K562 (cell line): Measurements from ENCODE around the gene PITPNC1. TPM values are rescaled to one million over a fixed set of nuclear protein-coding genes. Genes with fewer than 3 reads are reported as not detected.

Source experiments
- ATAC-seq: fragments of 200-7000 bp; cut with Tn5 transposase; 3 replicates; pipeline ENCODE4 v1.9.1; 2020; ENCODE audit warnings: moderate library complexity
- BruUV-seq: library from RNA; stranded (reverse); fragments of 400-500 nt; replicated peaks from 2 replicates; lab custom pipeline; 2021; lab: Mats Ljungman, UMichigan
- CTCF ChIA-PET: fragments of 300-600 bp; formaldehyde crosslinking; extraction: SDS; loops from one replicate; lab custom pipeline; 2021; ENCODE audit warnings: low intra/inter-chr PET ratio; lab: Yijun Ruan, JAX
- POLR2A ChIA-PET: fragments of 300-600, 350-650 bp; sonication (Branson Sonifier 250); formaldehyde crosslinking; extraction: SDS; loops from one replicate; lab custom pipeline; 2021; ENCODE audit warnings: antibody characterized with exemption, inconsistent platforms; lab: Yijun Ruan, JAX
- DNase-seq, 4 experiments: peaks; one replicate each; pipeline versions ENCODE4 v3.0.0 to v3.0.0-alpha.2; 2011 to 2018; ENCODE audit warnings: low spot score in 3 of 4, mixed read lengths in 3 of 4; ENCODE audit errors: extremely low read depth in 1 of 4
- FAIRE-seq: peaks from 2 replicates; lab custom pipeline; 2011; peaks lifted over from hg19 to GRCh38; lab: Jason Lieb, UNC
- H2AFZ ChIP-seq: 2 replicates; pipeline ENCODE4 v1.6.0; 2011; ENCODE audit warnings: low read depth, low read length, control low read depth, inconsistent platforms
- H3K27ac ChIP-seq: fragments of 200-600 bp; 3 replicates; pipeline ENCODE4 v1.8.0; 2011; ENCODE audit warnings: low read depth, mild to moderate bottlenecking, control low read depth, inconsistent platforms, low read length, moderate library complexity, mixed read lengths; ENCODE audit errors: extremely low read depth
- H3K27me3 ChIP-seq, 2 experiments: fragments of 300-600 bp in 1 of 2; 2 replicates in 1 of 2; 3 replicates in 1 of 2; pipeline versions ENCODE4 v1.6.0 to v1.8.0; 2011; ENCODE audit warnings: inconsistent platforms in 2 of 2, low read length in 2 of 2, mild to moderate bottlenecking in 1 of 2, mixed read lengths in 1 of 2, moderate library complexity in 1 of 2; ENCODE audit not compliant: control insufficient read depth in 2 of 2, insufficient read depth in 2 of 2
- H3K36me3 ChIP-seq: fragments of 300-600 bp; 3 replicates; pipeline ENCODE4 v1.8.0; 2011; ENCODE audit warnings: mild to moderate bottlenecking, low read length, inconsistent platforms; ENCODE audit not compliant: control insufficient read depth, insufficient read depth
- H3K4me1 ChIP-seq, 2 experiments: fragments of 200-600 bp in 1 of 2; replicated peaks in 1 of 2; 2 replicates in 1 of 2; 3 replicates in 1 of 2; pipeline versions ENCODE4 v1.5.1 to v1.8.0; 2011; ENCODE audit warnings: inconsistent platforms in 2 of 2, low read length in 2 of 2, mild to moderate bottlenecking in 1 of 2, mixed read lengths in 1 of 2, moderate library complexity in 1 of 2; ENCODE audit not compliant: control insufficient read depth in 2 of 2, insufficient read depth in 2 of 2
- H3K4me2 ChIP-seq: 2 replicates; pipeline ENCODE4 v1.6.1; 2011; ENCODE audit warnings: low read length, control low read depth, inconsistent platforms, mixed read lengths; ENCODE audit not compliant: insufficient read depth
- H3K4me3 ChIP-seq: fragments of 200-600 bp; sonication (generic), shearing (Covaris generic); 2 replicates; pipeline ENCODE4 v1.5.1; 2016; ENCODE audit warnings: control low read depth, inconsistent platforms
- H3K79me2 ChIP-seq: fragments of 200-600 bp; 3 replicates; pipeline ENCODE4 v1.8.0; 2011; ENCODE audit warnings: low read length, inconsistent platforms; ENCODE audit not compliant: control insufficient read depth, insufficient read depth
- H3K9ac ChIP-seq, 2 experiments: 2 replicates each; pipeline versions ENCODE4 v1.6.0 to v1.6.1; 2011; ENCODE audit warnings: low read depth in 2 of 2, low read length in 2 of 2, control low read depth in 1 of 2, inconsistent platforms in 1 of 2, mild to moderate bottlenecking in 1 of 2, mixed read lengths in 1 of 2; ENCODE audit not compliant: insufficient read depth in 1 of 2
- H3K9me1 ChIP-seq: one replicate; pipeline ENCODE4 v1.6.0; 2011; ENCODE audit warnings: inconsistent platforms, mild to moderate bottlenecking, low read length, moderate library complexity; ENCODE audit not compliant: control insufficient read depth, insufficient read depth
- H3K9me3 ChIP-seq: replicated peaks from 2 replicates; pipeline ENCODE4 v1.5.1; 2011; ENCODE audit warnings: low read depth, low read length, inconsistent platforms; ENCODE audit not compliant: control insufficient read depth, insufficient read depth
- H4K20me1 ChIP-seq: replicated peaks from 2 replicates; pipeline ENCODE4 v1.6.1; 2011; ENCODE audit warnings: low read length, inconsistent platforms, mixed read lengths; ENCODE audit not compliant: control insufficient read depth, insufficient read depth
- CBX5 ChIP-seq: IDR thresholded peaks from 2 replicates; pipeline ENCODE4 v1.6.1; 2014; ENCODE audit warnings: low read depth, borderline replicate concordance
- GTF2A2 ChIP-seq: IDR thresholded peaks from 2 replicates; pipeline ENCODE4 v1.6.1; 2016; ENCODE audit warnings: mild to moderate bottlenecking, missing genetic modification characterization, missing compliant biosample characterization
- RAD21 ChIP-seq, 2 experiments: fragments of 250-450 bp in 1 of 2; fragments of 450-650 bp in 1 of 2; sonication (Bioruptor Pico) in 1 of 2; formaldehyde crosslinking in 1 of 2; IDR thresholded peaks in 1 of 2; conservative IDR thresholded peaks in 1 of 2; 2 replicates each; pipeline versions ENCODE4 v1.4.0 to v1.8.0; 2020 to 2022; ENCODE audit warnings: mild to moderate bottlenecking in 2 of 2, moderate library complexity in 1 of 2
- SETDB1 ChIP-seq: IDR thresholded peaks from one replicate; pipeline ENCODE4 v1.6.1; 2012; ENCODE audit warnings: low read length, control low read depth, inconsistent platforms
- WGBS: fragments of 100-300 bp; shearing (Covaris generic); methylation state at CpG from one replicate; pipeline ENCODE4 v1.1.6; 2016; ENCODE audit warnings: low coverage, mixed read lengths; ENCODE audit not compliant: insufficient coverage; ENCODE audit errors: missing lambda C conversion rate; 5-methylcytosine and 5-hydroxymethylcytosine counted together
- in situ Hi-C: fragments of 300-500 bp; cut with MboI; formaldehyde crosslinking; loops from 4 replicates; pipeline ENCODE4 v1.15.0; 2018; ENCODE audit warnings: inconsistent platforms, mixed read lengths
- intact Hi-C: fragments of 100-400 bp; cut with micrococcal nuclease; formaldehyde crosslinking; loops from 2 replicates; pipeline ENCODE4 v1.14.2; 2022
- polyA plus RNA-seq, 8 experiments: library from polyadenylated mRNA; depleted of rRNA in 4 of 8; stranded (reverse) in 5 of 8; unstranded in 3 of 8; fragments of >200 nt; fragmentation: Nextera tagmentation in 2 of 8; fragmentation: Illumina TruSeq in 1 of 8; extraction: Ambion mirVana in 2 of 8; extraction: Trizol in 1 of 8; gene quantifications; 2 replicates each; pipeline versions ENCODE4 v1.2.1 to v1.2.3, GENCODE V29; 2011 to 2014; ENCODE audit warnings: inconsistent platforms in 1 of 8, missing spikeins in 1 of 8
- total RNA-seq, 7 experiments: library from RNA; depleted of rRNA in 6 of 7; stranded (reverse); fragments of >200 nt in 6 of 7; fragmentation: Illumina TruSeq in 2 of 7; extraction: Trizol in 2 of 7; gene quantifications; 2 replicates each; pipeline versions ENCODE4 v1.2.1 to v1.2.3, GENCODE V29; 2011 to 2021; ENCODE audit warnings: low replicate concordance in 1 of 7
- TF ChIP-seq, protein P1 (sequence below), 3 experiments: IDR thresholded peaks in 2 of 3; conservative IDR thresholded peaks in 1 of 3; 2 replicates each; pipeline ENCODE4 v1.5.1; 2011 to 2012; ENCODE audit warnings: low read length in 3 of 3, mild to moderate bottlenecking in 3 of 3, control low read depth in 2 of 3, improper control_type of control experiment in 1 of 3, inconsistent platforms in 1 of 3, low read depth in 1 of 3, mixed read lengths in 1 of 3, moderate library complexity in 1 of 3; ENCODE audit not compliant: insufficient read depth in 2 of 3
- TF ChIP-seq, protein P2 (sequence below), 2 experiments: fragments of 450-650 bp; formaldehyde crosslinking in 1 of 2; IDR thresholded peaks; 2 replicates each; pipeline versions ENCODE4 v1.4.0 to v1.6.1; 2014 to 2020; ENCODE audit warnings: mild to moderate bottlenecking in 2 of 2, borderline replicate concordance in 1 of 2, low read depth in 1 of 2

Gene PITPNC1
- total and polyA plus RNA-seq, 9 of the 15 experiments (the other 6 are each of a cell fraction or from before 2014, with no cell fraction given): 0.11 to 1.1 (median 0.65) TPM

DNA sequence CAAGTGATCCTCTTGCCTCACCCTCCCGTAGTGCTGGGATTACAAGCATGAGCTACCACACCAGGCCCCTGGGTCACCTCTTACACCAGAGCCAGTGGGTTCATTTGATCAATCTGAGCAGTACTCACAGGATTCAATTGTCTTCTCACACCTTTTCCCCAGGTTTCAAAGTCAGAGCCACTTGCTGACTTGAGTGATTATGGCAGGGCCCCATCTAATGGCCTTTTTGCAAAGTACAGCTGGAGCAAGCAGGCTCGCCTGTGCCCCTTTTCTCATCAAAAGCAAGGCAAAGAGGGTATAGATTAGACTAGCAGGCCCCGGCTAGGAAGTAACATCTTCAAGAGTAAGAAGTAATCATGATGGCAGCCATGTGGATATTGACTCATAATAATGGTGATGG is 225.9 kb downstream of the PITPNC1 start:
- Histone ChIP-seq H3K27ac (no peak overlapping the region), H2AFZ (no peak overlapping the region), H3K4me1 (no peaks in the 10 kb centered on the region), H3K4me3 (no peak overlapping the region), H3K36me3 (no peaks in the 10 kb centered on the region), H3K9me1 (no peaks in the 10 kb centered on the region), H3K27me3 (peaks cover 30 to 40% of the 10 kb centered on the region in 2 experiments; a peak in 4 of 5 replicates), H3K79me2 (no peaks in the 10 kb centered on the region), H3K4me2 (no peak overlapping the region), H4K20me1 (no peaks in the 10 kb centered on the region), H3K9ac (no peak overlapping the region), H3K9me3 (no peaks in the 10 kb centered on the region)
- in situ Hi-C loops: no loop called here
- ATAC-seq (peak; percentile 75), FAIRE-seq (peak; percentile 73), DNase-seq (peak in 2 of 4 experiments; percentile 27 to 38)
- ChIA-PET POLR2A (interaction anchor here (0.5 to 0.6 kb wide), 5 partner anchors 35 to 752 kb away, joined by 3 read pairs; no protein-coding TSS in a partner anchor), CTCF (interaction anchor here (0.7 to 1.9 kb wide), 3 partner anchors 216 to 326 kb away, joined by 3 to 6 read pairs (median 3); no protein-coding TSS in a partner anchor)
- 0% methylated on average over 3 of the region's 3 CpGs for WGBS
- BruUV-seq: no TSS peak
- intact Hi-C loops: loop anchor here (5.0 kb wide), 1 partner anchor 226 kb away; the partner anchor contains the start of gene PITPNC1
- TF ChIP-seq SETDB1 (no peak), GTF2A2 (tag) (no peak), CBX5 (no peak), RAD21 (CRISPR knock-in tag; conservative IDR thresholded peaks at IDR 0.05 in 1 of 2, IDR thresholded peaks at IDR 0.05 in 1 of 2) (peak; percentile 35 to 66; a peak in 3 of 4 replicates)
- TF ChIP-seq, protein P1, sequence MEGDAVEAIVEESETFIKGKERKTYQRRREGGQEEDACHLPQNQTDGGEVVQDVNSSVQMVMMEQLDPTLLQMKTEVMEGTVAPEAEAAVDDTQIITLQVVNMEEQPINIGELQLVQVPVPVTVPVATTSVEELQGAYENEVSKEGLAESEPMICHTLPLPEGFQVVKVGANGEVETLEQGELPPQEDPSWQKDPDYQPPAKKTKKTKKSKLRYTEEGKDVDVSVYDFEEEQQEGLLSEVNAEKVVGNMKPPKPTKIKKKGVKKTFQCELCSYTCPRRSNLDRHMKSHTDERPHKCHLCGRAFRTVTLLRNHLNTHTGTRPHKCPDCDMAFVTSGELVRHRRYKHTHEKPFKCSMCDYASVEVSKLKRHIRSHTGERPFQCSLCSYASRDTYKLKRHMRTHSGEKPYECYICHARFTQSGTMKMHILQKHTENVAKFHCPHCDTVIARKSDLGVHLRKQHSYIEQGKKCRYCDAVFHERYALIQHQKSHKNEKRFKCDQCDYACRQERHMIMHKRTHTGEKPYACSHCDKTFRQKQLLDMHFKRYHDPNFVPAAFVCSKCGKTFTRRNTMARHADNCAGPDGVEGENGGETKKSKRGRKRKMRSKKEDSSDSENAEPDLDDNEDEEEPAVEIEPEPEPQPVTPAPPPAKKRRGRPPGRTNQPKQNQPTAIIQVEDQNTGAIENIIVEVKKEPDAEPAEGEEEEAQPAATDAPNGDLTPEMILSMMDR (IDR thresholded peaks at IDR 0.05 in 2 of 3, conservative IDR thresholded peaks at IDR 0.05 in 1 of 3; ENCODE audit: insufficient read depth in 2 of 3, low read depth in 1 of 3, low read length in 3 of 3): peak; percentile 42 to 60 (median 49)
- TF ChIP-seq, protein P2, sequence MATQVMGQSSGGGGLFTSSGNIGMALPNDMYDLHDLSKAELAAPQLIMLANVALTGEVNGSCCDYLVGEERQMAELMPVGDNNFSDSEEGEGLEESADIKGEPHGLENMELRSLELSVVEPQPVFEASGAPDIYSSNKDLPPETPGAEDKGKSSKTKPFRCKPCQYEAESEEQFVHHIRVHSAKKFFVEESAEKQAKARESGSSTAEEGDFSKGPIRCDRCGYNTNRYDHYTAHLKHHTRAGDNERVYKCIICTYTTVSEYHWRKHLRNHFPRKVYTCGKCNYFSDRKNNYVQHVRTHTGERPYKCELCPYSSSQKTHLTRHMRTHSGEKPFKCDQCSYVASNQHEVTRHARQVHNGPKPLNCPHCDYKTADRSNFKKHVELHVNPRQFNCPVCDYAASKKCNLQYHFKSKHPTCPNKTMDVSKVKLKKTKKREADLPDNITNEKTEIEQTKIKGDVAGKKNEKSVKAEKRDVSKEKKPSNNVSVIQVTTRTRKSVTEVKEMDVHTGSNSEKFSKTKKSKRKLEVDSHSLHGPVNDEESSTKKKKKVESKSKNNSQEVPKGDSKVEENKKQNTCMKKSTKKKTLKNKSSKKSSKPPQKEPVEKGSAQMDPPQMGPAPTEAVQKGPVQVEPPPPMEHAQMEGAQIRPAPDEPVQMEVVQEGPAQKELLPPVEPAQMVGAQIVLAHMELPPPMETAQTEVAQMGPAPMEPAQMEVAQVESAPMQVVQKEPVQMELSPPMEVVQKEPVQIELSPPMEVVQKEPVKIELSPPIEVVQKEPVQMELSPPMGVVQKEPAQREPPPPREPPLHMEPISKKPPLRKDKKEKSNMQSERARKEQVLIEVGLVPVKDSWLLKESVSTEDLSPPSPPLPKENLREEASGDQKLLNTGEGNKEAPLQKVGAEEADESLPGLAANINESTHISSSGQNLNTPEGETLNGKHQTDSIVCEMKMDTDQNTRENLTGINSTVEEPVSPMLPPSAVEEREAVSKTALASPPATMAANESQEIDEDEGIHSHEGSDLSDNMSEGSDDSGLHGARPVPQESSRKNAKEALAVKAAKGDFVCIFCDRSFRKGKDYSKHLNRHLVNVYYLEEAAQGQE (IDR thresholded peaks at IDR 0.05; ENCODE audit: borderline replicate concordance): peak; percentile 49; the same call in 1 of the 2 replicates
- TF ChIP-seq, protein P2 (CRISPR knock-in tag; IDR thresholded peaks at IDR 0.05; ENCODE audit: low read depth): no peak
